ENCODE measurements around the gene EVX2. TPM values are rescaled to one million over a fixed set of nuclear protein-coding genes. Genes with fewer than 3 reads are reported as not detected.

Gene EVX2
- total RNA-seq, 2 donors from 2014 or later = 1.2 to 1.6 TPM

- peak overlapping the region; percentile 72 to 80 for H3K27ac ChIP-seq
- intact Hi-C loops (cut with DNase I) = loop anchor here (5.0 kb wide), 1 partner anchor 924 kb away; the partner anchor contains the start of gene ATF2
- TF ChIP-seq POLR2AphosphoS5 (IDR thresholded peaks at IDR 0.05) (no peak), POLR2A (IDR thresholded peaks at IDR 0.05) (no peak)
- TF ChIP-seq, protein P1, sequence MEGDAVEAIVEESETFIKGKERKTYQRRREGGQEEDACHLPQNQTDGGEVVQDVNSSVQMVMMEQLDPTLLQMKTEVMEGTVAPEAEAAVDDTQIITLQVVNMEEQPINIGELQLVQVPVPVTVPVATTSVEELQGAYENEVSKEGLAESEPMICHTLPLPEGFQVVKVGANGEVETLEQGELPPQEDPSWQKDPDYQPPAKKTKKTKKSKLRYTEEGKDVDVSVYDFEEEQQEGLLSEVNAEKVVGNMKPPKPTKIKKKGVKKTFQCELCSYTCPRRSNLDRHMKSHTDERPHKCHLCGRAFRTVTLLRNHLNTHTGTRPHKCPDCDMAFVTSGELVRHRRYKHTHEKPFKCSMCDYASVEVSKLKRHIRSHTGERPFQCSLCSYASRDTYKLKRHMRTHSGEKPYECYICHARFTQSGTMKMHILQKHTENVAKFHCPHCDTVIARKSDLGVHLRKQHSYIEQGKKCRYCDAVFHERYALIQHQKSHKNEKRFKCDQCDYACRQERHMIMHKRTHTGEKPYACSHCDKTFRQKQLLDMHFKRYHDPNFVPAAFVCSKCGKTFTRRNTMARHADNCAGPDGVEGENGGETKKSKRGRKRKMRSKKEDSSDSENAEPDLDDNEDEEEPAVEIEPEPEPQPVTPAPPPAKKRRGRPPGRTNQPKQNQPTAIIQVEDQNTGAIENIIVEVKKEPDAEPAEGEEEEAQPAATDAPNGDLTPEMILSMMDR (IDR thresholded peaks at IDR 0.05) = no peak
- H3K27me3 ChIP-seq (replicated peaks; ENCODE audit: insufficient read depth) = peaks cover 19% of the 10 kb centered on the region
- WGBS = 72% methylated on average over 31 of the region's 31 CpGs
- H3K9me3 ChIP-seq = no peaks in the 10 kb centered on the region
- no peak overlapping the region for H3K4me3 ChIP-seq
- no peaks in the 10 kb centered on the region for H3K36me3 ChIP-seq
- no peak for DNase-seq (ENCODE audit: low spot score)
- no peaks in the 10 kb centered on the region for H3K4me1 ChIP-seq (replicated peaks)
Observed at GRCh38 chr2:176091329-176092258, 7.8 kb upstream of the EVX2 start.

DNA sequence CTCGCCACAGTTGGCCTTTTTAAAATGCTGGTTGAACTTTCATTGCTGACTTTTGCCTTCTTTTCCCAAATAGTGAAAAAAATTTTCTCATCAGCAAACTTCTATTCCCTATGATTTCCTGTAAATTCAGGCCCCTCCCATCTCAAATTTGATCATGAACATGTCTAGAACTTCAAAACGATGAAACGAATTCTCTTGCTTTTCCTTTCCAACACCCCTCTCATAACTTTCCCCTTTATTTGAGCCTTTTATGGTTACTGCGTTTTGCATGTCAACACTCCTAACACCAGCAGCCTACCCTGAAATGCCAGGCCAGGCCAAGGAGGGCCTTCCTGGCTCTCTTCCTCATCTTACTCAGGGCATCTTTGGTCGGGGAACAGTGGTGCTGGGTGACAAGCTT is 7.1 kb upstream of the EVX2 start:
- WGBS = 44% methylated on average over 5 of the region's 5 CpGs
- Histone ChIP-seq H3K4me3 (no peak overlapping the region), H3K4me1 (replicated peaks) (no peaks in the 10 kb centered on the region), H3K9me3 (no peaks in the 10 kb centered on the region), H3K27ac (peak overlapping the region in 1 of 2 donors; percentile 9), H3K27me3 (replicated peaks; ENCODE audit: insufficient read depth) (peaks cover 16% of the 10 kb centered on the region), H3K36me3 (no peaks in the 10 kb centered on the region)
- intact Hi-C loops (cut with DNase I) = loop anchor here (5.0 kb wide), 1 partner anchor 924 kb away; the partner anchor contains the start of gene ATF2
- TF ChIP-seq, protein P1 (IDR thresholded peaks at IDR 0.05) = no peak
- TF ChIP-seq POLR2AphosphoS5 (IDR thresholded peaks at IDR 0.05) (no peak), POLR2A (IDR thresholded peaks at IDR 0.05) (no peak)
- DNase-seq (ENCODE audit: low spot score) = no peak

GRCh38 chr2:176089843-176090395 is 6.2 kb upstream of the EVX2 start:
- H3K4me3 ChIP-seq = no peak overlapping the region
- H3K36me3 ChIP-seq = no peaks in the 10 kb centered on the region
- H3K27me3 ChIP-seq (replicated peaks; ENCODE audit: insufficient read depth) = peaks cover 20% of the 10 kb centered on the region
- no peaks in the 10 kb centered on the region for H3K4me1 ChIP-seq (replicated peaks)
- H3K27ac ChIP-seq = no peak overlapping the region
- intact Hi-C loops (cut with DNase I) = loop anchor here (5.0 kb wide), 3 partner anchors 723 to 923 kb away; partner anchors contain the start of gene ATF2
- H3K9me3 ChIP-seq = no peaks in the 10 kb centered on the region
- TF ChIP-seq, protein P1 (IDR thresholded peaks at IDR 0.05) = no peak
- TF ChIP-seq POLR2A (IDR thresholded peaks at IDR 0.05) = no peak
- TF ChIP-seq POLR2AphosphoS5 (IDR thresholded peaks at IDR 0.05) = no peak
- no peak for DNase-seq (ENCODE audit: low spot score)

DNA sequence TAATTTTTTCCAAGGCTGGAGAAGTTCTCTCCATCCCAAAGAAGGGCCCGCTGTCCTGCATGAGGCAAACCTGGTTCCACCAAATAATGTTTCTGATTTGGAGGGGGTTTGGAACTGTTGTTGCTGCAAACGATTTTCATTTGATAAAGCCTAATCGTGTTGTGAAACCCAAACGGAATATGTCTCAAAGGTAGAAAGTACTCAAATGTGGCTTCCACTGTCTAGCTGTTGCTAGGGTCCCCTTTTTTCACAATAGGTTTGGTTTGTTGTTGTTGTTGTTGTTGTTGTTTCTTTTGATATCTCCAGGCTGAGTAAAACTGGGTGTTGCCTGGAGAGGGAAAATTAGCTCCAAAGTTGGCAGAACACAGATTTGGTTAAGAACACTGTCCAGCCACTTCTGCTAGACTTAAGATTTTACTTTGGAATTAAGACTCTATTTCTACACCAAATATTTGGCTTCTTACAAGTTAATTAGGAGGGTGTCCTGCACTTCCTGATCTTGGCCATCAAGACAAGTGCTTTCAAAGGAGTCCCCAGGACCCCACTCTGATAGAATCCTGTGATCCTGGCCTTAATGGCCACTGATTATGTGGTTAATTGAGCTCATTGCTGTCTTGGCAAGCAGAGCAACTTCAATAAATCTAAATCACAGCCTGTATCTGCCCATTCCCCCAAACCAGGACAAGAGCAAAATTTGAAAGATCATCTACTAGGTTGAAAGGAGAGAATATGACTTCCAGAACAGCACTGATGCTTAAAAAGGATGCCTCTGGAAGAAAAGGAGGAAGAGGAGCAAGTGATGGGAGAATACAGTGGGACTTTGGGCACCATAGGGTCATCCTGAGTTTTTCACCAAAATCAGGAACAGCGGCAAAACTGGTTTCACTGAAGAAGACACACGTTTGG is 5.4 kb upstream of the EVX2 start:
- intact Hi-C loops (cut with DNase I) = loop anchor here (5.0 kb wide), 2 partner anchors 722 to 837 kb away; no protein-coding TSS in a partner anchor
- no peaks in the 10 kb centered on the region for H3K9me3 ChIP-seq
- H3K27ac ChIP-seq = peak overlapping the region; percentile 67 to 70
- H3K4me3 ChIP-seq = no peak overlapping the region
- no peaks in the 10 kb centered on the region for H3K36me3 ChIP-seq
- no peak for DNase-seq (ENCODE audit: low spot score)
- peaks cover 16% of the 10 kb centered on the region for H3K27me3 ChIP-seq (replicated peaks; ENCODE audit: insufficient read depth)
- 38% methylated on average over 6 of the region's 6 CpGs for WGBS
- no peaks in the 10 kb centered on the region for H3K4me1 ChIP-seq (replicated peaks)
- TF ChIP-seq, protein P1 (IDR thresholded peaks at IDR 0.05) = no peak
- TF ChIP-seq POLR2A (IDR thresholded peaks at IDR 0.05) = no peak
- no peak for TF ChIP-seq POLR2AphosphoS5 (IDR thresholded peaks at IDR 0.05)

All from prostate gland (tissue), 2 donors.